ENCODE data around the gene SIVA1. TPM values are rescaled to one million over a fixed set of nuclear protein-coding genes. Genes with fewer than 3 reads are reported as not detected.
A peak's percentile ranks its signal among the peaks of the same experiment; 100 is the strongest.

Gene SIVA1
- total and polyA plus RNA-seq, 2 of the 4 experiments (the other 2 are of a cell fraction): 166 to 184 TPM

- ATAC-seq (ENCODE audit: low read depth) (no peak), DNase-seq (no peak)
- Histone ChIP-seq H2AK9ac (replicated peaks; ENCODE audit: low read depth, low read length, poor library complexity) (peak overlapping the region; percentile 79), H2BK120ac (ENCODE audit: low read depth, low read length) (no peak overlapping the region), H3K14ac (replicated peaks; ENCODE audit: low read depth, low read length) (no peak overlapping the region), H3K27ac (ENCODE audit: insufficient read depth, low read length) (no peak overlapping the region), H3K4me3 (ENCODE audit: insufficient read depth, low read depth, low read length) (no peak overlapping the region), H2AFZ (replicated peaks; ENCODE audit: low read length, poor library complexity) (peak overlapping the region; percentile 43), H2BK20ac (ENCODE audit: low read depth, low read length) (no peak overlapping the region), H4K20me1 (ENCODE audit: insufficient read depth, low read length) (peaks cover 4% of the 10 kb centered on the region; the same call in 1 of the 2 replicates), H3K18ac (ENCODE audit: low read depth, low read length) (no peak overlapping the region; the same call in 1 of the 2 replicates), H3K4me1 (ENCODE audit: control insufficient read depth, insufficient read depth, low read length) (peaks cover 17% of the 10 kb centered on the region), H2BK5ac (ENCODE audit: low read depth, low read length, poor library complexity, severe bottlenecking) (no peak overlapping the region), H3K36me3 (ENCODE audit: control insufficient read depth, insufficient read depth, low read length) (no peaks in the 10 kb centered on the region), H3K79me1 (ENCODE audit: low read depth in 1 of 2, low read length in 2 of 2) (peaks cover 0 to 12% of the 10 kb centered on the region in 2 experiments; a peak in 1 of 4 replicates), H3K4me2 (ENCODE audit: low read depth, low read length) (no peak overlapping the region), H4K5ac (ENCODE audit: low read depth, low read length) (no peak overlapping the region), H3K23ac (ENCODE audit: low read depth, low read length) (no peak overlapping the region), H4K8ac (ENCODE audit: low read depth in 2 of 2, low read length in 2 of 2) (no peak overlapping the region; a peak in 1 of 4 replicates), H2AK5ac (ENCODE audit: low read depth, low read length) (peak overlapping the region; percentile 54), H3K9me1 (ENCODE audit: insufficient read depth, low read length) (peaks cover 16% of the 10 kb centered on the region), H3K27me3 (ENCODE audit: control insufficient read depth, insufficient read depth, low read length) (no peaks in the 10 kb centered on the region), H2BK15ac (ENCODE audit: low read depth, low read length) (no peak overlapping the region), H4K91ac (ENCODE audit: insufficient read depth, low read depth, low read length) (no peak overlapping the region), H3K9ac (ENCODE audit: low read depth, low read length) (no peak overlapping the region), H3K4ac (ENCODE audit: low read depth, low read length) (0 out of 2 replicates have a peak overlapping the region, but pooled peaks have one; percentile 12), H3K56ac (ENCODE audit: extremely low read depth, insufficient read depth, low read length) (no peak overlapping the region), H3K9me3 (ENCODE audit: control insufficient read depth, insufficient read depth, low read length) (no peaks in the 10 kb centered on the region)
- TF ChIP-seq MAZ (IDR thresholded peaks at IDR 0.05; ENCODE audit: borderline replicate concordance, low read depth, low read length): no peak
- TF ChIP-seq USF2 (IDR thresholded peaks at IDR 0.05; ENCODE audit: low read depth, low read length): no peak
- TF ChIP-seq POLR2A (IDR thresholded peaks at IDR 0.05; ENCODE audit: low read depth, low read length): no peak
- no peak for TF ChIP-seq ELK1 (IDR thresholded peaks at IDR 0.05; ENCODE audit: borderline replicate concordance, low read depth, low read length)
- TF ChIP-seq CTCF (conservative IDR thresholded peaks at IDR 0.05; ENCODE audit: low read depth, low read length): no peak
- no peak for TF ChIP-seq MXI1 (IDR thresholded peaks at IDR 0.05; ENCODE audit: borderline replicate concordance, low read depth, low read length)
- TF ChIP-seq BHLHE40 (IDR thresholded peaks at IDR 0.05; ENCODE audit: low read depth, low read length): no peak
- TF ChIP-seq CEBPB (IDR thresholded peaks at IDR 0.05; ENCODE audit: low read depth, low read length): no peak
- no peak for TF ChIP-seq MAFK (IDR thresholded peaks at IDR 0.05; ENCODE audit: low read depth, low read length)
- TF ChIP-seq RFX5 (IDR thresholded peaks at IDR 0.05; ENCODE audit: low read depth, low read length): no peak
- no peak for TF ChIP-seq CHD1 (IDR thresholded peaks at IDR 0.05; ENCODE audit: low read depth, low read length)
- no peak for TF ChIP-seq RCOR1 (IDR thresholded peaks at IDR 0.05; ENCODE audit: insufficient replicate concordance, low read length)
- BruUV-seq (replicated peaks): no TSS peak
- in situ Hi-C loops (cut with MboI; ENCODE audit: low sequenced_read_pairs) (no loop called here), intact Hi-C loops (cut with micrococcal nuclease) (no loop called here), dilution Hi-C loops (cut with HindIII; ENCODE audit: low sequenced_read_pairs, unreplicated experiment) (no loop called here)
- 69% methylated on average over 6 of the region's 18 CpGs; no CpG with 5 or more reads in 1 of the 2 experiments for WGBS, 2 experiments (ENCODE audit: extremely low coverage in 2 of 2, insufficient read length in 1 of 2)
- POLR2A ChIA-PET (ENCODE audit: unreplicated experiment): no interaction called here
- CTCF ChIA-PET: no interaction called here
Measured at GRCh38 chr14:104804481-104805325, 51.8 kb downstream of the SIVA1 start.
